SK-N-MC (cell line): ENCODE results near the gene SLC10A2.

ENCODE experiments used
- EZH2 ChIP-seq: fragments of 200-600 bp; sonication (generic); IDR thresholded peaks from one replicate; pipeline ENCODE4 v1.6.1; 2017; ENCODE audit warnings: antibody characterized with exemption
- FOXP2 ChIP-seq: optimal IDR thresholded peaks from 2 replicates; pipeline ENCODE3; 2011; ENCODE audit warnings: mild to moderate bottlenecking, moderate library complexity; ENCODE audit not compliant: insufficient read depth; ENCODE audit errors: extremely low read length, control extremely low read depth

DNA sequence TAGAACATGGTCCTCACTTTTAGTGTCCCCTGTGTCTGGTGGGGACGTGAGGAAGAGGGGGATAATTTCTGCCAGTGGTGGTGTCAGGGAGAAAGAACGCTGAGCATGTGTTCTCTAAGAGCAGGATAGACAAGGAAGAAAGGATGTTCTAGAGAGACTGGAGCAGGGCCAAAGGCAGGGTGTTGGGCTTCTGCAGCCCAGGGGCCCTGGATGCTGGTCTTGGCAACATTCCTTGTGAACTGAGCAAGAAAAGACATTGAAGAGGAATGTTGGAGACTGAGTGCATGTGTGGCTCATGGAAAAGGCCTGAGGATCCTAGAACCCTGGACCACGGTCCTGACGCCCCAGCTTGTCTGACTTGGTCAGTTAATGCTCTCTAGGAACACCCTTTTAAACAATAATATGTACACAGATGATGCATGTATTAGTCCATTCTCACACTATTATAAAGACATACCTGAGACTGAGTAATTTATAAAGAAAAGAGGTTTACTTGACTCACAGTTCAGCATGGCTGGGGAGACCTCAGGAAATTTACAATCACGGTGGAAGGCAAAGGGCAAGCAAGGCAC is 33.6 kb upstream of the SLC10A2 start:
- TF ChIP-seq EZH2, result no peak
- TF ChIP-seq FOXP2, result no peak
